ENCODE data around the gene SECTM1. TPM values are rescaled to one million over a fixed set of nuclear protein-coding genes. Genes with fewer than 3 reads are reported as not detected.
A peak's percentile ranks its signal among the peaks of the same experiment; 100 is the strongest.

Gene SECTM1
- total RNA-seq, 2 donors from 2014 or later, result not detected

- Mint-ChIP-seq H3K27ac (no peak overlapping the region), H3K4me3 (no peak overlapping the region), H3K9me3 (no peaks in the 10 kb centered on the region), H3K36me3 (ENCODE audit: low read depth) (no peaks in the 10 kb centered on the region), H3K4me1 (peaks cover 13% of the 10 kb centered on the region), H3K27me3 (ENCODE audit: insufficient read depth) (peaks cover 32% of the 10 kb centered on the region)
- Histone ChIP-seq H3K27me3 (ENCODE audit: control insufficient read depth, insufficient read depth, low read length, poor library complexity, severe bottlenecking) (peaks cover 26% of the 10 kb centered on the region), H3K9ac (ENCODE audit: extremely low read depth, low read length, poor library complexity, severe bottlenecking) (no peak overlapping the region), H3K27ac (ENCODE audit: low read depth, low read length) (no peak overlapping the region), H3K36me3 (ENCODE audit: control insufficient read depth, insufficient read depth, low read length) (no peaks in the 10 kb centered on the region), H3K4me3 (ENCODE audit: low read length) (no peak overlapping the region), H3K4me1 (ENCODE audit: control insufficient read depth, insufficient read depth, low read length) (peaks cover 8% of the 10 kb centered on the region), H3K9me3 (ENCODE audit: control insufficient read depth, low read length) (no peaks in the 10 kb centered on the region)
- 90 to 94% methylated on average over 10 to 14 of the region's 14 CpGs for WGBS, 2 experiments (ENCODE audit: insufficient coverage in 1 of 2, insufficient read length in 1 of 2)
- TF ChIP-seq CTCF (conservative IDR thresholded peaks at IDR 0.05), result no peak
- peak; percentile 87 for DNase-seq
These were observed 34.4 kb upstream of the SECTM1 start for GRCh38 chr17:82367724-82368524.

DNA sequence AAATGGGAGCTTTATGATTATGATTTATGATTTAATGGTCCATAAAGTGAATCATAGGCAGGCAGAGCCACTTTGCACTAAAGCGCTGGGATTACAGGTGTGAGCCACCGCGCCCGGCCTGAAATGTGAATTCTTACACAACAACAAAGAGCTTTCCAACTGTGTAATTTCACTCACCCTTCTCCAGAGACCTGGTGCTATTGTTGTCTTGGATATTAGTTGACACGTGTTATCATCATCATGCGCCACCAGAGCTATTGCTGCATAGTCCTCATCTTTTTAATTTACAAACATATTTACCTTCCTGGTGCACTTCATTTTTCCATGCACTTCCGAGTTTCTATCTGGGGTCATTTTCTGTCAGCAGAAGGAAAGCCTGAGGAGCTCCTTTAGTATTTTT lies 33.2 kb upstream of the SECTM1 start:
- 92 to 96% methylated on average over 3 to 7 of the region's 7 CpGs for WGBS, 2 experiments (ENCODE audit: insufficient coverage in 1 of 2, insufficient read length in 1 of 2)
- Histone ChIP-seq H3K27me3 (ENCODE audit: control insufficient read depth, insufficient read depth, low read length, poor library complexity, severe bottlenecking) (peaks cover 14% of the 10 kb centered on the region), H3K9ac (ENCODE audit: extremely low read depth, low read length, poor library complexity, severe bottlenecking) (no peak overlapping the region), H3K4me3 (ENCODE audit: low read length) (no peak overlapping the region), H3K27ac (ENCODE audit: low read depth, low read length) (no peak overlapping the region), H3K36me3 (ENCODE audit: control insufficient read depth, insufficient read depth, low read length) (no peaks in the 10 kb centered on the region), H3K4me1 (ENCODE audit: control insufficient read depth, insufficient read depth, low read length) (peaks cover 13% of the 10 kb centered on the region), H3K9me3 (ENCODE audit: control insufficient read depth, low read length) (no peaks in the 10 kb centered on the region)
- Mint-ChIP-seq H3K4me1 (peaks cover 15% of the 10 kb centered on the region), H3K27ac (no peak overlapping the region), H3K36me3 (ENCODE audit: low read depth) (no peaks in the 10 kb centered on the region), H3K27me3 (ENCODE audit: insufficient read depth) (peaks cover 27% of the 10 kb centered on the region), H3K9me3 (no peaks in the 10 kb centered on the region), H3K4me3 (no peak overlapping the region)
- TF ChIP-seq CTCF (conservative IDR thresholded peaks at IDR 0.05), result no peak
- DNase-seq, result no peak

- H3K27ac ChIP-seq (ENCODE audit: low read depth, low read length), result no peak overlapping the region
- Mint-ChIP-seq H3K27ac (no peak overlapping the region), H3K36me3 (ENCODE audit: low read depth) (no peaks in the 10 kb centered on the region), H3K27me3 (ENCODE audit: insufficient read depth) (peaks cover 25% of the 10 kb centered on the region), H3K4me1 (peaks cover 15% of the 10 kb centered on the region), H3K9me3 (no peaks in the 10 kb centered on the region), H3K4me3 (no peak overlapping the region)
- H3K36me3 ChIP-seq (ENCODE audit: control insufficient read depth, insufficient read depth, low read length), result no peaks in the 10 kb centered on the region
- no peak for TF ChIP-seq CTCF (conservative IDR thresholded peaks at IDR 0.05)
- H3K4me3 ChIP-seq (ENCODE audit: low read length), result no peak overlapping the region
- H3K9ac ChIP-seq (ENCODE audit: extremely low read depth, low read length, poor library complexity, severe bottlenecking), result no peak overlapping the region
- H3K27me3 ChIP-seq (ENCODE audit: control insufficient read depth, insufficient read depth, low read length, poor library complexity, severe bottlenecking), result peaks cover 5% of the 10 kb centered on the region
- no peak for DNase-seq
- peaks cover 13% of the 10 kb centered on the region for H3K4me1 ChIP-seq (ENCODE audit: control insufficient read depth, insufficient read depth, low read length)
- H3K9me3 ChIP-seq (ENCODE audit: control insufficient read depth, low read length), result no peaks in the 10 kb centered on the region
- 84% methylated on average over 5 to 6 of the region's 6 CpGs for WGBS, 2 experiments (ENCODE audit: insufficient coverage in 1 of 2, insufficient read length in 1 of 2)
These were observed 32.2 kb upstream of the SECTM1 start for GRCh38 chr17:82365606-82366295.
